GM12865 (cell line): ENCODE results near the gene FBXO15.
A peak's percentile ranks its signal among the peaks of the same experiment; 100 is the strongest.

Experiments used
- DNase-seq: peaks from one replicate; pipeline ENCODE4 v3.0.0; 2010; ENCODE audit warnings: low read depth
- H3K4me3 ChIP-seq: 2 replicates; pipeline ENCODE4 v1.5.1; 2011; ENCODE audit warnings: mild to moderate bottlenecking, low read depth, low read length, control low read depth
- TF ChIP-seq, protein P1 (sequence below): IDR thresholded peaks from 2 replicates; pipeline ENCODE4 v1.5.1; 2011; ENCODE audit warnings: low read length, control low read depth, low read depth, inconsistent platforms; ENCODE audit not compliant: insufficient read depth; ENCODE audit errors: missing control alignments

The FBXO15 gene

DNA sequence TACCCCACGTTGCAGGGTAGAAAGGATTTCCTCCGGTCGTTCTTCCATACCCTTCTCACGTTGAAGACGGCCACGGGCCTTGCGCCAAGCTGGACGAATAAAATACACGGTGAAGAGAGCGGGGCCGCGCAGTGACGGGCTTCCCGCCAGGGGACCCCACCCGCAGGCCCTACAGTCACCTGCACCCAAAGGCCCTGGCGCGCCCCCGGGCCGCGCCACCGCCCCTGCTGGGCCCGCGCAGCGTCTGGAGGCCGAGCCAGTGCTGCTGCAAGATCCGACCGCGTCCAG is 199 bp downstream of the FBXO15 start:
- DNase-seq, result no peak
- H3K4me3 ChIP-seq, result peak overlapping the region; percentile 97
- TF ChIP-seq, protein P1, sequence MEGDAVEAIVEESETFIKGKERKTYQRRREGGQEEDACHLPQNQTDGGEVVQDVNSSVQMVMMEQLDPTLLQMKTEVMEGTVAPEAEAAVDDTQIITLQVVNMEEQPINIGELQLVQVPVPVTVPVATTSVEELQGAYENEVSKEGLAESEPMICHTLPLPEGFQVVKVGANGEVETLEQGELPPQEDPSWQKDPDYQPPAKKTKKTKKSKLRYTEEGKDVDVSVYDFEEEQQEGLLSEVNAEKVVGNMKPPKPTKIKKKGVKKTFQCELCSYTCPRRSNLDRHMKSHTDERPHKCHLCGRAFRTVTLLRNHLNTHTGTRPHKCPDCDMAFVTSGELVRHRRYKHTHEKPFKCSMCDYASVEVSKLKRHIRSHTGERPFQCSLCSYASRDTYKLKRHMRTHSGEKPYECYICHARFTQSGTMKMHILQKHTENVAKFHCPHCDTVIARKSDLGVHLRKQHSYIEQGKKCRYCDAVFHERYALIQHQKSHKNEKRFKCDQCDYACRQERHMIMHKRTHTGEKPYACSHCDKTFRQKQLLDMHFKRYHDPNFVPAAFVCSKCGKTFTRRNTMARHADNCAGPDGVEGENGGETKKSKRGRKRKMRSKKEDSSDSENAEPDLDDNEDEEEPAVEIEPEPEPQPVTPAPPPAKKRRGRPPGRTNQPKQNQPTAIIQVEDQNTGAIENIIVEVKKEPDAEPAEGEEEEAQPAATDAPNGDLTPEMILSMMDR, result peak; percentile 6

DNA sequence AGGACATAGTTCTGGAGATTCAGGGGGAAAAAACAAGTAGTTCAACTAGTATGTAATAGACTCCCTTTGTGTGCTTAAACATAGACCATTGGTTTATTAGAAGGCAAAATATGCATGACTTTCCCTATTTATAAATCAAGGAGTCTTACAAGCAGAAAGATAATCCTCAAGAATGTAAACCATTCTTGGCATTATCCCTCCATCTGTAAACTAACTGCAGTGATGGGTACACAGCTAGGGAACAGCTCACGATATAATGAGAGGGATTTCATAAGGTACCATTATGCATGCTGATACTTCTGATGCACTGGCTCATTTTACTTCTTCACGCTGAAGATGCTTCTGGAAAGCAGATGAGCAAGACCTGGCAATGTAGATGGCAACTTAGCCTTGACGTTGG is 878 bp downstream of the FBXO15 start:
- DNase-seq, result no peak
- H3K4me3 ChIP-seq, result no peak overlapping the region
- TF ChIP-seq, protein P1, result no peak

DNA sequence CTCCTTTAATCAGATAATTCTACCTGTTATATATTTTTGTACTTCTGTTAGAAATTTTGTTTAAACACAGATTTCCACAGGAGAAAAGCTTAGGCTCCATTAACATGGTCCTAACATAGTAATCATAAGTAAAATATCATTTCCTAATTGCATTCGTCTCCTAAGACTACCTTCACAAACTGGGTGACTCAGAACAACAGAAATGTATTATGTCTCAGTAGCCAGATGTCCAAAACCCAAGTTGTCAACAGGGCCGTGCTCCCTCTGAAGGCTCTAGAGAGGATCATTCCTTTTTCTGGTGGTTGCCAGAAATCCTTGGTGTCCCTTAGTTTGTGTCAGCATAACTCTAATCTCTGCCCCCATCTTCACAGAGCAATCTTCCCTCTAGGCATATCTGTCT is 5.4 kb downstream of the FBXO15 start:
- DNase-seq, result no peak
- no peak overlapping the region for H3K4me3 ChIP-seq
- TF ChIP-seq, protein P1, result no peak

DNA sequence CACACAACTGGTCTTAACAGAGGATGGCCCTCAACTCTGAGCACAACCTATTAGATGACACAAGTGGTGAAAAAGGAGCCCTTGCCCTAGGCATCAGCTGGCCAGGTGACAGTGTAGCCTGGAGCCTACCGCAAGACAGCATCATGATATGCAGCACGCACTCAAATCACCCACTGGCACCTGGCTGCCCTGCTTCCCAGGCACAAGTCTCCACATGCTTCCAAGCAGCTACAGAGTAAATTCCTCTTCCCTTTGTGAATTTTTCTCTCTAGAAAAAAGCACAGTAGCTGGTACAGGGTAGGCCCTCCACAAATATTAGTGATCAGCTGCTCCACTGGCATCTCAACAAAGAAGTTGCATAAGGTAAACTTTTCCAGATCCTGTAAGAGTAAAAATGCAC is 6.0 kb downstream of the FBXO15 start:
- no peak overlapping the region for H3K4me3 ChIP-seq
- no peak for DNase-seq
- TF ChIP-seq, protein P1, result no peak

DNA sequence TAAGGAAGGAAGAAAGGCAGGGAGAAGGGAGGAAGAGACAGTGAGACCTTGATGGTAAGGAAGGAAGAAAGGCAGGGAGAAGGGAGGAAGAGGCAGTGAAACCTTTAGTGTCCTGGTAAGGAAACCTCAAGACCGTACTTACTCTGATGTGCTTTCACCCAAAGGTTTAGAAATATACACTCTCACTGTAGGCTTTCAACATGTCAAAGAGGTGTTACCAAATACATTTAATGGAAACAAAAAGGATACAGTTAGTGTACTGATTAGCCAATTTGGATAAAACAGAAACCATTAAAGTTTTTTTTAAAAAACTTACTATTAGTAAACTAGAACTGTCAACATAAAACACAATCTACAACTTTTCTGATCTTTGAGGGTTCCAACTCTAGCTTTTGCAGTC is 7.1 kb downstream of the FBXO15 start:
- H3K4me3 ChIP-seq, result no peak overlapping the region
- no peak for DNase-seq
- TF ChIP-seq, protein P1, result no peak

DNA sequence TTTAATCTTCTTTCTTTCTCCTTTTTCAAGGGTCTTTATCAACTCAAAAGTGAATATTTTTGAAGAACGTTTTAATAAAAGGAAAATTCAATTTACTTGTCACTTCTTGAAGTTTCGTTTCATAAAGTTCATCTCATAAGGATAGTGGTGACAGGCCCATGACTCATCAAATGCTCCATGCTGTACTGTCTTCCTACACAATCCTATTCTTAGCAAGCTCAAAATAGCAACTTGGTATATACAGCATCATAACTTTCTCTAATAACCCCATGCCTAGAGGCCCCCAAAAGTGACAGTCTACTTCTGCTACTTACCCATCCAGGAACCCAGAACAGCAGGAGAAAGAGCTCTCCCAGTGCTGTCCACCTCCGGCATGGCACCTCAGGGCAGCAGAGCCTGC is 7.7 kb downstream of the FBXO15 start:
- TF ChIP-seq, protein P1, result no peak
- no peak overlapping the region for H3K4me3 ChIP-seq
- no peak for DNase-seq

DNA sequence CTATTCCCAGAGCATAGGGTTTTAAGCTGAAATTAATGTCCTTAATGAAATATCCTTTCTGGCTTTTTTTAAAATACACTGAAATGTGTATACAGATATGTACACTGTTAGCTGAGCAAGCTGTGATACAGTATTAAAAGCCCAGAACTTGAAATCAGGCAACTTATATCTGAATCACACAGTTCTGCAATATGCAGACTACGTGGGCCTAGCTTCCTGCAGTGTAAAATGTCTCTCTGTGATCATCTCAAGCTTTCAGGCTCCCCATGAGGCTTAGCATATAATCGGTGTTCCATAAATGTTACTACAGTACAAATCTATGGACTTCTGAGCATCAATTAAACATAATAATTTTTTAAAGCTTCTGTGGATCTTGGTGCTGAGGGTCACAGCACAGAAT is 8.2 kb downstream of the FBXO15 start:
- DNase-seq, result no peak
- TF ChIP-seq, protein P1, result no peak
- H3K4me3 ChIP-seq, result no peak overlapping the region
